Neural crest cell (in vitro differentiated cells): ENCODE data around the gene GRPR. TPM values are rescaled to one million over a fixed set of nuclear protein-coding genes. Genes with fewer than 3 reads are reported as not detected.

Experiments used
- DNase-seq: peaks from one replicate; pipeline ENCODE4 v3.0.0; 2021; ENCODE audit warnings: low read depth, mixed read lengths, low spot score
- H3K27ac Mint-ChIP-seq: one replicate; pipeline ENCODE4 v1.8.0; 2021; ENCODE audit warnings: mild to moderate bottlenecking, mixed read lengths; ENCODE audit not compliant: unreplicated experiment
- H3K27me3 Mint-ChIP-seq: 2 replicates; pipeline ENCODE4 v1.8.0; 2021; ENCODE audit warnings: low read depth, mild to moderate bottlenecking, mixed read lengths
- H3K36me3 Mint-ChIP-seq: 2 replicates; pipeline ENCODE4 v1.8.0; 2021; ENCODE audit warnings: low read depth, mild to moderate bottlenecking, mixed read lengths
- H3K4me1 Mint-ChIP-seq: 2 replicates; pipeline ENCODE4 v1.8.0; 2021; ENCODE audit warnings: mixed read lengths
- H3K4me3 Mint-ChIP-seq: one replicate; pipeline ENCODE4 v1.8.0; 2021; ENCODE audit warnings: mild to moderate bottlenecking, mixed read lengths
- H3K9me3 Mint-ChIP-seq: 2 replicates; pipeline ENCODE4 v1.8.0; 2021; ENCODE audit warnings: mixed read lengths
- total RNA-seq: library from RNA; stranded (reverse); gene quantifications from 2 replicates; pipeline ENCODE4 v1.2.1, GENCODE V29; 2021
- TF ChIP-seq, protein P1 (sequence below): fragments of 200-600 bp; sonication (generic); conservative IDR thresholded peaks from 2 replicates; pipeline ENCODE4 v1.5.0; 2021; ENCODE audit warnings: antibody characterized with exemption, mild to moderate bottlenecking

The GRPR gene
- total RNA-seq, 1 donor from 2014 or later: 0.68 TPM

DNA sequence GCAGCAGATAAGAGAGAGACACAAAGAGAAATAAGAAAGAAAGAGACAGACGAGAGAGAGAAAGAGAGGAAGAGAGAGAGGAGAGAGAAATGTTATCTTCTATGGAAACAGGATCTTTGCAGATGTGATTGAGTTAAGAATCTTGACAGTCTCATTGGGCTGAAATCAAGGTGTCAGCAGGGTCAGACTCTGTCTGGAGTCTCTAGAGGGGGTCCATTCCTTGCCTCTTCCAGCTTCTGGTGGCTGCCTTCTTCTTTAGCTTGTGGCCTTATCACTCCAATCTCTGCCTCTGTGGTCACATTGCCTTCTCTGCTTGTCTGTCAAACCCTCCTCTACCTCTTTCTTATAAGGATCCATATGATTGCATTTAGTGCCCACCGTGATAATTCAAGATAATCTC, 21.8 kb upstream of the GRPR start:
- Mint-ChIP-seq H3K4me1 (peaks cover 12% of the 10 kb centered on the region), H3K9me3 (no peaks in the 10 kb centered on the region), H3K36me3 (no peaks in the 10 kb centered on the region), H3K4me3 (no peak overlapping the region), H3K27ac (no peak overlapping the region), H3K27me3 (no peaks in the 10 kb centered on the region)
- no peak for DNase-seq
- TF ChIP-seq, protein P1, sequence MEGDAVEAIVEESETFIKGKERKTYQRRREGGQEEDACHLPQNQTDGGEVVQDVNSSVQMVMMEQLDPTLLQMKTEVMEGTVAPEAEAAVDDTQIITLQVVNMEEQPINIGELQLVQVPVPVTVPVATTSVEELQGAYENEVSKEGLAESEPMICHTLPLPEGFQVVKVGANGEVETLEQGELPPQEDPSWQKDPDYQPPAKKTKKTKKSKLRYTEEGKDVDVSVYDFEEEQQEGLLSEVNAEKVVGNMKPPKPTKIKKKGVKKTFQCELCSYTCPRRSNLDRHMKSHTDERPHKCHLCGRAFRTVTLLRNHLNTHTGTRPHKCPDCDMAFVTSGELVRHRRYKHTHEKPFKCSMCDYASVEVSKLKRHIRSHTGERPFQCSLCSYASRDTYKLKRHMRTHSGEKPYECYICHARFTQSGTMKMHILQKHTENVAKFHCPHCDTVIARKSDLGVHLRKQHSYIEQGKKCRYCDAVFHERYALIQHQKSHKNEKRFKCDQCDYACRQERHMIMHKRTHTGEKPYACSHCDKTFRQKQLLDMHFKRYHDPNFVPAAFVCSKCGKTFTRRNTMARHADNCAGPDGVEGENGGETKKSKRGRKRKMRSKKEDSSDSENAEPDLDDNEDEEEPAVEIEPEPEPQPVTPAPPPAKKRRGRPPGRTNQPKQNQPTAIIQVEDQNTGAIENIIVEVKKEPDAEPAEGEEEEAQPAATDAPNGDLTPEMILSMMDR: no peak

DNA sequence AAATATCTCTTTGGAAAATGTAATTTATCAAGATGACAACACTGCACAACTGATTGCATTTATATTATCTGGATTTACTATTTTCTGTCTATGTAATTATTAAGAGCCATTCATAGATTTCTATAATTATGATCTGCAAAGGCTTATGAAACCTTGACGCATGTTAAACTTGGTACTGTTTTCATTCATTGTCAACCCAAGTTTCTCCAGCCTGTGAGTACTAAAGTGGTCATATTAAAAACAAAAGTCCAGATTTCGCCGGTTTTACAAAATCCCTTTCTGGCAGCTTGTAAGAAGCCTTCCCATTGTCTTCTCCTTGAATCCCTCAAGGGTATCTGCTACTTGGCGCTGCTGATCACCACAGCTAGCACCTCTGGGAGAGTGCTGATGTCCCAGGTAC, 19.7 kb upstream of the GRPR start:
- DNase-seq: no peak
- TF ChIP-seq, protein P1: no peak
- Mint-ChIP-seq H3K27ac (no peak overlapping the region), H3K4me3 (no peak overlapping the region), H3K27me3 (no peaks in the 10 kb centered on the region), H3K9me3 (no peaks in the 10 kb centered on the region), H3K4me1 (peaks cover 8% of the 10 kb centered on the region), H3K36me3 (no peaks in the 10 kb centered on the region)

DNA sequence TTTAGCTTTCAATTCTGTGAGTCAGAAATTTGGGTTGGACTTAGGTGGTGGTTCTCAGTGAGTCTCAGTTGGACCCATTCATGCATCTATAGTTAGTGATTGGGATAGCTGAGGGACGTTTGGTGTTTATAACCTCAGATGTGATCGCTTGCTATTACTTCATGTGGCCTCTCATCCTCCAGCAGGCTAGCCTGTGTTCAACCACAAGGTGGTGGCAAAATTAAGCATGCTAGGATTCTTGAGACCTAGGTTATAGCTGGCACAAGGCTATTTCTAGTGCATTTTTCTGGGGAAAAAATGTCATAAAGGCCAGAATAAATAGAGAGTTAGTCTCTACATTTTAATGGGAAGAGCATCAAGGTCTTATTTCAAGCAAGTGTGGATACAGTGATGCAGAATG, 10.9 kb upstream of the GRPR start:
- Mint-ChIP-seq H3K4me1 (peaks cover 3% of the 10 kb centered on the region), H3K9me3 (peaks cover 7% of the 10 kb centered on the region), H3K27ac (no peak overlapping the region), H3K36me3 (peaks cover under 1% of the 10 kb centered on the region), H3K4me3 (no peak overlapping the region), H3K27me3 (no peaks in the 10 kb centered on the region)
- no peak for DNase-seq
- TF ChIP-seq, protein P1: peak; percentile 22

DNA sequence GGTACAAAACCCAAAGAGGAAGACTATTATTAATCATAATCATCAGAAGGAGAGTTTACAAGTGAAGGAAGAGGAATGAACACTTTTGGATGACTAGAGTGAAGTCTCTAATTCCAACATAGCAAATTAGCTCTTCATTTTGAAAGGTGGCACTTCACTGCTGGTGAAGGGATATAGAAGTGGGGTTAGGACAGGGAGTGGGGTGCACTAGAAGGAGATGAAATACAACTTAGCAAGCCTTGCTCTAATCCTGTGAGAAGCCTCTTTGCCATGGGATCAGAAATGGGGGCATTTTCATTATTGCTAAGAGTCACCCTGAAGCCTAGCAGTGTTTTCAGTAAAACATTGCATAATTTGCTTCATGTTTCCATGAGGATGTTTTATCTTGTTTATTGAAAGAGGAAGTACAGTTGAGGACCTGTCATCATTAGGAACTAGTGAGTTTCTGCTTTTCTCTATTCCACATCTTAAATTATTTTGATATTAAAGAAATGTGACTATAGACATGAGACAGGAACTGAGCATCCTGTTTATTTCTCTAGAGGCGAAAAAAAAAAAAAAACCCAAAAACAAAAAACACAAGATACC, 9.3 kb upstream of the GRPR start:
- no peak overlapping the region for H3K4me3 Mint-ChIP-seq
- H3K27me3 Mint-ChIP-seq: no peaks in the 10 kb centered on the region
- H3K27ac Mint-ChIP-seq: no peak overlapping the region
- peaks cover 3% of the 10 kb centered on the region for H3K36me3 Mint-ChIP-seq
- peaks cover 3% of the 10 kb centered on the region for H3K4me1 Mint-ChIP-seq
- peaks cover 9% of the 10 kb centered on the region for H3K9me3 Mint-ChIP-seq
- TF ChIP-seq, protein P1: no peak
- DNase-seq: no peak

DNA sequence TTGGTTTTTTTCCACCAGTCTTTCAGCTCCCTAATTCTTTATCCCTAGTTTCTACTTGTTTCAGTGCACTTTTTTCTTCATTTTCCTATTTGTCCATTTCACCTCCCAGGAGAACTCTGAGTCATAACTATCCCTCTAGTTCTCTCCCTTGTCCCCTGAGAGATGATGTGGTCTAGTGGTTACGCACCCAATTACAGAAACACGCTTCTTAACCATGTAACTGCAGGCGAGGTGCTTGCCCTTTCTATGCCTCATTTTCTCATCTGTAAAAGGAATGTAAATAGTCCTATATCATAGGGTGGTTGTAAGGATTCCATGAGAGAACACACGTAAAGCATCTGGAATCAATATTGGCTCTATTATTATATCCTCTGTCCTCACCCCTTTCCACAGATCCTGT, 8.8 kb upstream of the GRPR start:
- no peak for DNase-seq
- Mint-ChIP-seq H3K27me3 (no peaks in the 10 kb centered on the region), H3K4me3 (no peak overlapping the region), H3K4me1 (peaks cover 3% of the 10 kb centered on the region), H3K9me3 (peaks cover 9% of the 10 kb centered on the region), H3K36me3 (peaks cover 5% of the 10 kb centered on the region), H3K27ac (no peak overlapping the region)
- TF ChIP-seq, protein P1: no peak
